HS-5 (cell line): ENCODE results near the gene TIPARP.
"Not testable (repeated sequence)": the region's sequence is repeated elsewhere in the genome, so short reads cannot be mapped to it uniquely, and the experiment has no call there.

Experiments
- DNase-seq: peaks from one replicate; pipeline ENCODE4 v3.0.0-alpha.2; 2012; ENCODE audit warnings: low read depth

The TIPARP gene

GRCh38 chr3:156649681-156650080, 24.7 kb upstream of the TIPARP start:
- no peak for DNase-seq

- DNase-seq, result not testable (repeated sequence)
Observed at GRCh38 chr3:156652661-156653060, 21.7 kb upstream of the TIPARP start.

DNA sequence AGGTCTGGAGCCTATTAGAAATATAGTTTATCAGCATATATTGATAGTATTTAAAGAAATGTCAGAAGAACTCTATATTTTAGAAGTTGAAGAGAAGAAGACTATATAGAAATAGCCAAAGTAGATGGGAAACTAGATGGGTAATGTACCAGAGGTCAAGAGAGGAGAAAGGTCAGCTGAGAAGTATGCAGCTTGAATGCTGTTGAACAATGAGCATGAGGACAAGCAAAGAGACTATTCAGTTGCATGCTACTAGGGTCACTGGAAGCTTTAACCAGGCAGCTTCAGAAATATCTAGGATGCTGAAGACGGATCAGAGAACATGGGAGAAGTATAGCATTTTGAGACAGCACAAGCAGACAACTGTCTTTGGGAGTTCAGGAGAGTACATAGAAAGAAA, 19.6 kb upstream of the TIPARP start:
- DNase-seq, result no peak

- DNase-seq, result no peak
Observed at GRCh38 chr3:156655819-156656550, 18.4 kb upstream of the TIPARP start.

- no peak for DNase-seq
Observed at GRCh38 chr3:156657440-156657839, 16.9 kb upstream of the TIPARP start.

DNA sequence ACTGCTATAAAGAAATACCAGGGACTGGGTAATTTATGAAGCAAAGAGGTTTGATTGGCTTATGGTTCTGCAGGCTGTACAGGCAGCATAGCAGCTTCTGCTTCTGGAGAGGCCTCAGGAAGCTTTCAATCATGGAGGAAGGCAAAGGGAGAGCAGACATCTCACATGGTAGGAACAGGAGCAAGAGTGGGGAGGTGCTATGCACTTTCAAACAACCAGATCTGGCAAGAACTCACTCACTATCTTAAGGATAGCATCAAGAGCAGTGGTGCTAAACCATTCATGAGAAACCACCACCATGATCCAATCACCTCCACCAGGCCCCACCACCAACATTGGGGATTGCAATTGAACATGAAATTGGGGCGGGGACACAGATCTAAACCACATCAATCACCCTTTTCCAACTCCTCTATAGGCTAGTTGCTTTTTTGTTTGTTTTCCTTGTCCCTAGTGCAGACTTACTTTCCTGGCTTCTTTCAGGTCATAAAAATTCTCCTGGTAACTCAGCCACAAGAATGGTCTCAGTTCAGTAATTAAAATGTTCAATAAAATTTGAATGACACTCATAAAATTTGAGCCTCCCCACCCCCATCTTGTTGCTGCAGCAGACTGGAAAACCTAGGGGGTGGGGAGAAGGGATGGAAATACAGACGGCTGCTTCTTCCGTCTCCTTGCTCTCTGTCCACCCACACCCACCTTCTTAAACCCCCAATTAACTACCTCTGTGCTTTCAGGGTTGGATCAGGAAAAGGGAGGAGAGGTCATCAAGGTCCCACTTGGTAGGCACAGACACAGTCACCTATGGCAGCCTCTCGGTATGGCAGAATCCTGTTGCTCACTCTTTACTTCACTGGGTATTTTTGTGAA, 16.3 kb upstream of the TIPARP start:
- DNase-seq, result no peak

DNA sequence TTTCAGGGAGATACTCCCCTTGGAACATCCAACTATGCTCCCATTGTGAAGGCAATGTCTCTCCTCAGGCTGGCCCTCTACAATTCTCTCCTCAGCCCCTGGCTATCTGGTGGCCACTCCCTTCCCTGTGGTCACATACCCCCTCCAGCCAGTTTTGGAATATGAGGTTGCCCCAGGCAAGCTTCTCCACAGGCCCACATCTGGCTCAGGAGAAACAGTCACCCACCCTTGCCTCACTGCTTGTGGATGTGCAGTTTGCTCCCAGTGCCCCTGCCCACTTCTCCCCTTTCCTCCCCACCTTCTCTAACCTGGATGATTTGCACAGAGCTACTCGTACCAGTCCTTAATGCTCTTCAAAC, 15.7 kb upstream of the TIPARP start:
- no peak for DNase-seq

DNA sequence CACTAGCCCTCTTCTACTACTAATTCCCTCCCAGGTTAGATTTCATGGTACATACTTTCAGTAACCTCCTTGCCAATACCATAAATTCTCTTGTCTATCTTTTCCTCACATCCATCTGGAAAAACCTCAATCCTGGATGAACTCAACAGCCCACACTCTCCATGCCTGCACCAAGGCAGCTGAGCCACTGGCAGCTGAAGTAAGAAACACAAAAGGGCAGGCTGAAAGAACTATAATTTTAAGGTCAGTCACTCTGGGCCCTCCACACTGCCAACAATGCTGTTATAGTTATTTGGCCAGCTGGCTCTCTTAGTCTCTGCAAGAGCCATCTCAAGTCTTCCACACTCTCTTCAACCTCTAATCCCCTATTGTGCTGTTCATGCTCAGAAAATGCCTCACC, 15.1 kb upstream of the TIPARP start:
- DNase-seq, result no peak

DNA sequence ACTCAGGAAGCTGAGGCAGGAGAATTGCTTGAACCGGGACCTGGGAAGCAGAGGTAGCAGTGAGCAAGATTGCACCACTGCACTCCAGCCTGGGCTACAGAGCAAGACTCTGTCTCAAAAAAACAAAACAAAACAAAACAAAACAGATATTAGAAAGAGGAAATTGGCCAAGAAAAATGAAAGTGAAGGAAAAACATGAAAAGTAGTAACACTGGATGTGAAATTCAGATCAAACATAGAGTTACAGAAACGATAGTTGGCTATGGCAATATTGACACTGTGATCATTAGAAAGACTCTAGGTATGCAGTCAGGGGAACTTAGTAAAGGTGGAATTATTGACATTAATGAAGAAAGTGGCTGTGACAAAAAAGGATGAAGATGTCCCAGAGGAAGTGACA, 13.2 kb upstream of the TIPARP start:
- DNase-seq, result no peak

DNA sequence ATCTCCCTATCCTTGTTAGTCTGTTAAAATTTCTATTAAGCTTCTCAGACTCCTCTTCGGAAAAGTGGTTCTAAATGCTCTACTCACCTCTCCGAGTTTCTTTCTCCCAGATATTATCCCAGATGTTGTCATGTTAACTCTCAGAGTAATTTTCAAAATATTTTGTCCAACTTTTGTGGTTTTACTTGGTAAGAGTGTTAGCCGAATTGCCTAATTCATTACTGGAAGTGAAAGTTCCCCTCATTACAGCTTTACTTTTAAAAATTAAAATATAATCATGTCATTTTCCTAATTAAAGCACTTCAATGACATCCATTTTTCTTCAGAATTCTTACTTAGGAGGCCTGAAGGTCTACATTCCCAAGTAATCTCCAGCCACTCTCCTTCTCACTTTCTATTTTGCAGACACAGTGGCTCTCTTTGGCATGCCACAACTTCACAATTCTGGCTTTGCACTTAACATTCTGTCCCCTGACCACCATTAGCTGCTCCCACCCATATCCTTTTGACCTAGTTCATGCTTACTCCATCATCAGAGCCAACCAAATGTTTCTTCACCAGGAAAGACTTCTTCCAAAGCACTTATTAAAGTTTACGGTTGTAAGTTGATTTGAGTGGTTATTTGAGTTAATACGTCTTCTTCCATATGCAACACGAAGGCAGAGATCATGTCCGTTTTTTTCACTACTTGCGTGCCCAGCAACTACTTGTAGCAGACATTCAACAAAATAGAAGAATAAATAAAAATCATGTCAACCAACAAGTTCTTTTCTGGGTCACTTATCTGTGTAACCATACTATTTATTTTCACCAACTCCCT, 10.2 kb upstream of the TIPARP start:
- DNase-seq, result no peak

DNA sequence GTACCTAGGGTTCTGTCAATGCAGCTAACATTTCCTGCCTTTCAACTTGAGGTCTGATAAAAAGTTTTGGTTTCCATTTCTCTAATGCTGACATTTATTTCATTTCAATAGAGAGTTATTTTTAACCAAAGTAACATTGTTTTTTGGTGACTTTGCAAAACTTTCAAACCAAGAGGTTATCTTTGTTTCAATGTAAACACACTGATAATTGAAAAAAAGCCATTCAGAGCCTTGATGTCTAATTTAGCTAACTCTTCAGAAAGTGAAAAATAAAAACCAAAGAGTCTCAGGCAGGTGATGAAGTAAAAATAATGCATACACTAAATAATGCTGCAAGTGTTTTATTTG, 9.6 kb upstream of the TIPARP start:
- DNase-seq, result no peak

DNA sequence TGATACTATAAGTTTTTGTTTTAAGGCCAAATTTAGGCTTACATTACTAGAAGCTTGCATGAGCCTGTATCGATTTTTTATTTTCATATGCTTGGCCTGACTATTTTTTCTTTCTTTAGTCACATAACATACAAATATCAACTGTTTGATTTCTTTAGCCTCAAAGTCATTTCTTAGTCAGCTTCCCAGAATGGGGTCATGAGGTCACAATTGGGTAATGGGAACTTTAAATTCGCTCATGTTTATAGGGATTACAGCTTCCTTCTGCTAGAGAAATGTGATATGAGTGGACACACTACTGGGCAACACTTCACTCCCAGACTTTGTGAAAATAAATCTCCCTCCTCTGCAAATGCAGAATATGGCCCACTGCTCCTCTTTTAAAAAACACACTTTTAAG, 9.1 kb upstream of the TIPARP start:
- peak; percentile 82 for DNase-seq

DNA sequence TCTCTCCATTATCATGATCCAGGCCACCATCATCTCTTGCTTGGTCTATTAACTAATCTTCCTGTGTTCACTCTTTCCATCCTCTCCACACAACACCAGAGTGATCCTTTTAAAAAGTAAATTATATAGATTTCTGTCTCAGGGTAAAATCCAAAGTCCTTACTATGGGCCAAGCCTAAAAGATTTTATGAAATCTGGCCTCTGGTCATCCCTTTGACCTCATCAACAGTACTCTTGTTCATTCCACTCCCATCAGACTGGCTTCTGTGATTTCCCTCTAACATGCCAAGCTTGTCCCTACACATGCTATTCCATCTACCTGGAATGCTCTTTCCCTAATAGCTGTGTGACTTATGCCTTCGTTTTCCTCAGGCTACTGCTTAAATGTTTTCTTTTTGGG, 8.3 kb upstream of the TIPARP start:
- no peak for DNase-seq

DNA sequence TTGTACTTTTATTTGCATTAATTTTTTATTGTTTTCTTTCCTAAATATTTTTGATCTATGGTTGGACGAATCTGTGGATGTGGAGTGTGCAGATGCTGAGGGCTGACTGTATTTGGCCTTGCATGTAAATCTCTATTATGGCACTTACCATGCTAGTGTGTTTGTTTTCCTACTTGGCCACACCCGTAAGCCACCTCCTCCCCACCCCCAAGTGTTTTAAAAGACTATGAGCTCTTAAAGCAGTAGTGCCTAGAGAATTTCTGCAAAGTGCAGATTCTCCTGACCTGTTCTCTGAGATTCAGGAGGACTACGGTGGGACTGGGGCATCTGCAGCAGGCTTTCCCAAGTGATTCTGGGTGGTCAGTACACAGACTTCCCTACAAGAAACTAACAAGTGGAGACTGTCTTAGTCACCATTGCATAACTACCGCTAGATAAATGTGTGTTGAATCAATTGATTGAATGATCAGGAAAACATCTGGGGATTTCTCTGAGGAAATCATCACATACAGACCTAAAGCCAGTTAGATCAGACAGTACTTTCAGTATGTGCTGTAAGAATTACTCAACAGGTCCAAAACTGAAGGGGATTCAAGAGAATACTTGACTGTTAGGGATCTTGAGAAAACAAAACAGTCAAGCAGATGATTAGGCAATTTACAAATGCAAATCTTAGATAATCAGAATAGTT, 6.2 kb upstream of the TIPARP start:
- peak; percentile 79 for DNase-seq

DNA sequence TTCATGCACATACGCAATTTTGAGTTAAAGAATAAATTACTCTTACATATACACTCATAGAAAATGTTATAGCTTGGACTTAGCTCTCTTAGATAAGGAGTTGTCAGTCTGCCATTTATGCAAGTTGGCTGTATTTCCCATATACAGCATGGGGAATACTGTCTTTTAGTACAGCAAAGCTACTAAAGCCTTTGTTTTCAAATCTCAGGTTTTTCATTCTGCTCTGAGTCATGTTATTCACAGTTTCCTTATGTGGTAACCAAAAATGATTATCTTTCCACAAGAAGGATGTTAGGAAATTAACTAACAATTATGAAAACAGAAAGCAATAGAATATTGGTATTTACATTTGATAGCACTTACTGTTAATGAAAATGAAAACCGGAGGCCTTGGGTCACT, 4.3 kb upstream of the TIPARP start:
- no peak for DNase-seq

DNA sequence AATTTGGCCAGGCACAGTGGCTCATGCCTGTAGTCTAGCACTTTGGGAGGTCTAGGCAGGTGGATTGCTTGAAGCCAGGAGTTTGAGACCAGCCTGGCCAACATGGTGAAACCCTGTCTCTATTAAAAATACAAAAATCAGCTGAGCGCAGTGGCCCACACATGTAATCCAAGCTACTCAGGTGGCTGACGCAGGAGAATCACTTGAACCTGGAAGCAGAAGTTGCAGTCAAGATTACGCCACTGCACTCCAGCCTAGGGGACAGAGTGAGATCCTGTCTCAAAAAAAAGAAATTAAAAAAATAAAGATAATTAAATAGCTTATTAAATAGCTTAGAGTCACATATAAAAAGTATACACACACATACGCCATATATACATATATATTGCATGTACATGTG, 3.7 kb upstream of the TIPARP start:
- no peak for DNase-seq

DNA sequence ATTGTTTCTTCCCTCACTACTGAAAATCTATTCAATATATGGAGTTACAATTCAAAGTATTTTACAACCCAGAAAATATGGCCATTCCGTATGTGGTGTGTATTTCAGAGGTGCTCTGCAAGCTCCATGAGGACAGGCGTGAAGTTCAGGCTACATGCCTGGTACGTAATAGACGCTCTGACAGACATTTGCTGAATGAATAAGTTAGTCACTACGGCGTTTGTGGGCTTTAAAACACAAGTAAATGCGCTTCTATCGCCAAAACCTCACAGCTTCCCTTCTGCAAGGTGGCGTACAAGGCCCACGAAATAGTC, 701 bp upstream of the TIPARP start:
- DNase-seq, result no peak

DNA sequence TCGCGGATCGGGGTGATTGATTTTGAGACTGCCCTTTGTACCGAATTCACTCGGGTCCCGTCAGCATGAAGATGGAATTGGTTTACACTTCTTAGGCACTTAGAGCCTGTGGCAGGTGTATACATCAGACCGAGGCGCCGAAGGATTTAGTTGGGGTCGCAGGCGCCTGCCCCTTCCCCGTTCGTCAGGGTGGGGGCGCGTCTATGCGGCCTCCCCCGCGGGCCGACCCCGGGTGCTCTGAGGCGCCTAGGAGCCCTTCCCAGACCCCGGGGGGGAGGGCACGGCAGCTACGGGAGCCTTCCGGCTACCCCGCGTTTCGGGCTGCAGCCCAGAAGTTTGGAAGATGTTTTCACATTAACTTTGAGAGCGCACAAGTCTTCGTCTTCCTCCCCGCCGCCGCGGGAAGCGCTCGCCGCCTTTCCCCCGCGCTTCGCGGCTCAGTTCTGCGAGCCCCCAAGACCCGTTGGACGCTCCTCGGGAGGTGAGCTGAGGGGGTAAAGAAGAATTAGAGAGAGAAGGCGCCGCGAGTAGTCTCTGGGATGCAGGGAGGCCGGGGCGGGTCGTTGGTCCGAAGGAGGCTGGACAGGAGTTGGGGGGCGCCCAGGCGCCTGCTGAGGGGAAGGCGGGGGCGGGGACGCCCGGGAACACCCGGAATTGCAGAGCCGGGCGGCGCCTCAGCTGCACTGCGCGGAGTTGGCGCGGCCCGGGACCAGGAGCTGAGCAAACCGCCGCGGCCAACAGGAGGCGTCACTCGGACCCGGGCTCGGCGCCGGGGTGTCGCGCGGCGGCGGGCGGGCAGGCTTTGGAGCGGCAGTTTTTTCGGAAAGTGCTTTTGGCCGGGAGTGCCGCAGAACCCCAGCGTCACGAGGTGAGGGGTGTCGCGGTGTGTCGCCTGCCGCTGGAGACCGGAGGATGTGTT, 780 bp downstream of the TIPARP start:
- DNase-seq, result peak; percentile 16

DNA sequence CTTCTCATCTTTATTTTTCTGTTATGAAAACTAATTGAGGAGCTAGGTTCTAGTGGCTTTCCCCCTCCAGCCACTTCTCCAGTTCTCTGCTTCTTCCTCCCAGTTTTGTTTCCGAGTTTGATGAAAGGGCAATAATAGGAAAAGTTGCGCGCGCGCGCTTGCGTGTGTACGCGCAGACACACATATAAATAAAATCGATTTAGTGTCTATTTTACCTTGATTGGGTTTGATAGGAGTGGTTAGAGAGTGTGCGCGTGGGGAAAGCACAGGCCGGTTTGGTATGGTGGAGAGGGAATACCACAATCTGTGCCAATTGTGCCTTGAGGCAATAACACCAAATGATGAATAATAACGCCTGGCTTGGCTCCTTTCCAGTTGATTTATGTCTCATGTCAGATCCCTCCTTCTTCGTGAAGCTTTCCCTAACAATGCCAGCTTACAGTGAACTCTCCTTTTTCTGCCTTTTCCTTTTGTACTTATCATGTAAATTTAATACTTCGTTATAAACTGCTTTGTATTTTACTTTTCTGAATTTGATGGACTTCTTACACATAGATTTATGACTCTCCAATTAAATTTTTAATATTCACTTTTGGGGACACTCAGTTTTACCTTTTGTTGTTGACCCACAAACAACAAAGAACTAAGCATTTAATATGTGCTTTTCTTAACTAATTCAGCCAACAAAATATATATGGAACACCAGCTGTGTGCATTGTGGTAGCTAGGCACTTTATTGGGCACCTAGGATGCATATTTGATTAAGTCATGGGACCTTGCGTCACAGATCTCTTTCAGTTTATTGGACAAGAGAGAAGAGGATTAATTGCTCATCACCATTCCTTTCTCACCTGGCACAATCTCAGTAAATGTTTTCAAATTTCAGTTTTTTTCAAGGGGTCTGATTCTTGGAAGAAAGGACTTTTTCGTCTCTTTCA, 1.7 kb downstream of the TIPARP start:
- peak; percentile 95 for DNase-seq

- DNase-seq, result no peak
Observed at GRCh38 chr3:156676768-156677479, 2.5 kb downstream of the TIPARP start.
